ENCODE data around the gene THBS1. TPM values are rescaled to one million over a fixed set of nuclear protein-coding genes. Genes with fewer than 3 reads are reported as not detected.

The THBS1 gene
- total and polyA plus RNA-seq, 8 donors, result 14.0 to 176 (median 56.4) TPM

GRCh38 chr15:39549912-39550311 is 31.0 kb upstream of the THBS1 start:
- Histone ChIP-seq H3K36me3 (no peaks in the 10 kb centered on the region), H3K4me1 (peaks cover 0 to 4% (median 0%) of the 10 kb centered on the region in 3 donors), H3K27me3 (no peaks in the 10 kb centered on the region), H3K9me3 (no peaks in the 10 kb centered on the region), H3K4me3 (no peak overlapping the region), H3K27ac (no peak overlapping the region)
- WGBS, 2 donors, result 72 to 90% methylated on average over 4 of the region's 4 CpGs
- intact Hi-C loops (cut with DNase I), result no loop called here
- peak in 1 of 4 donors; percentile 25 for ATAC-seq
- FAIRE-seq, result no peak
- DNase-seq, result no peak
- no peak for TF ChIP-seq CTCF (IDR thresholded peaks at IDR 0.05)

GRCh38 chr15:39551476-39551875 is 29.4 kb upstream of the THBS1 start:
- WGBS, 2 donors, result 89 to 94% methylated on average over 2 of the region's 2 CpGs
- H3K4me1 ChIP-seq, result peaks cover 0 to 4% (median 0%) of the 10 kb centered on the region in 3 donors
- DNase-seq (no peak), FAIRE-seq (no peak), ATAC-seq (no peak)
- no peaks in the 10 kb centered on the region for H3K27me3 ChIP-seq
- TF ChIP-seq CTCF (IDR thresholded peaks at IDR 0.05), result no peak
- no peak overlapping the region for H3K27ac ChIP-seq
- H3K4me3 ChIP-seq, result no peak overlapping the region
- intact Hi-C loops (cut with DNase I), result no loop called here
- no peaks in the 10 kb centered on the region for H3K9me3 ChIP-seq
- H3K36me3 ChIP-seq, result no peaks in the 10 kb centered on the region

- intact Hi-C loops (cut with DNase I), result no loop called here
- TF ChIP-seq CTCF (IDR thresholded peaks at IDR 0.05), result no peak
- no peak for FAIRE-seq
- no peak for ATAC-seq
- no peak overlapping the region for H3K27ac ChIP-seq
- no peak for DNase-seq
- WGBS, 2 donors, result 76 to 92% methylated on average over 2 of the region's 2 CpGs
- no peaks in the 10 kb centered on the region for H3K27me3 ChIP-seq
- no peaks in the 10 kb centered on the region for H3K36me3 ChIP-seq
- peaks cover 0 to 4% (median 0%) of the 10 kb centered on the region in 3 donors for H3K4me1 ChIP-seq
- no peak overlapping the region for H3K4me3 ChIP-seq
- H3K9me3 ChIP-seq, result no peaks in the 10 kb centered on the region
Observed at GRCh38 chr15:39552556-39552955, 28.3 kb upstream of the THBS1 start.

- peak; percentile 14 to 52 (median 32) for ATAC-seq
- no peak for TF ChIP-seq CTCF (IDR thresholded peaks at IDR 0.05)
- no peaks in the 10 kb centered on the region for H3K36me3 ChIP-seq
- H3K4me3 ChIP-seq, result no peak overlapping the region
- peak in 2 of 6 donors; percentile 15 to 25 for DNase-seq
- WGBS, 2 donors, result 15 to 18% methylated on average over 2 of the region's 2 CpGs
- peaks cover 0 to 4% (median 0%) of the 10 kb centered on the region in 3 donors for H3K4me1 ChIP-seq
- intact Hi-C loops (cut with DNase I), result no loop called here
- FAIRE-seq, result peak; percentile 54
- H3K27ac ChIP-seq, result no peak overlapping the region
- no peaks in the 10 kb centered on the region for H3K27me3 ChIP-seq
- no peaks in the 10 kb centered on the region for H3K9me3 ChIP-seq
Observed at GRCh38 chr15:39553947-39554693, 26.8 kb upstream of the THBS1 start.

- H3K9me3 ChIP-seq, result no peaks in the 10 kb centered on the region
- intact Hi-C loops (cut with DNase I), result no loop called here
- H3K27ac ChIP-seq, result no peak overlapping the region
- H3K4me1 ChIP-seq, result peaks cover 0 to 4% (median 0%) of the 10 kb centered on the region in 3 donors
- DNase-seq (no peak), FAIRE-seq (no peak), ATAC-seq (no peak)
- H3K27me3 ChIP-seq, result no peaks in the 10 kb centered on the region
- H3K4me3 ChIP-seq, result no peak overlapping the region
- no peaks in the 10 kb centered on the region for H3K36me3 ChIP-seq
- TF ChIP-seq CTCF (IDR thresholded peaks at IDR 0.05), result no peak
Observed at GRCh38 chr15:39554746-39555387, 26.0 kb upstream of the THBS1 start.
